ENCODE results near the gene SWT1.

SWT1 gene

GRCh38 chr1:185284533-185285276 lies 127.7 kb downstream of the SWT1 start:
- DNase-seq (ENCODE audit: low read depth in 2 of 2, low spot score in 1 of 2): no peak

- DNase-seq (ENCODE audit: low read depth in 2 of 2, low spot score in 1 of 2): no peak
Observed at GRCh38 chr1:185287451-185287850, 130.5 kb downstream of the SWT1 start.

DNA sequence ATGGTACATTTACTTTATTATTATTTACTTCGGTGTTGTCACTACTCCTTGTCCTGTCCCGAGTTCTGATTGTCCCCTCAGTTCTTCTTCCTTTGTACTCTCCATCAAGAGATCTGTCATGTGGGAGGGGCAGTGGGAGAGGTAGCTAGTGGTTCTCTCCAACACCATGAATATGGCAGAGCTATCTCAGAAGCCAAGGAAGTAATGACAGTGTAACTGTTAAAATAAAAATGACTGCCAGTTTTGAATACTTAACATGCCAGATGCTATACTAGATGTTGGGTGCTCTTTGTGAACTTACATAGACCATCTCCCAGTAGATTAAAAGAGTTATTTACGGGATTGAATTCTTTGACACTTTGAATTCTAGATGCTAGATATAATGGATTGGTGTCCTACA lies 131.5 kb downstream of the SWT1 start:
- DNase-seq (ENCODE audit: low read depth in 2 of 2, low spot score in 1 of 2): no peak

- no peak for DNase-seq (ENCODE audit: low read depth in 2 of 2, low spot score in 1 of 2)
Observed at GRCh38 chr1:185289880-185290279, 132.9 kb downstream of the SWT1 start.

- no peak for DNase-seq (ENCODE audit: low read depth in 2 of 2, low spot score in 1 of 2)
Observed at GRCh38 chr1:185291159-185291558, 134.2 kb downstream of the SWT1 start.

- DNase-seq (ENCODE audit: low read depth in 2 of 2, low spot score in 1 of 2): no peak
Observed at GRCh38 chr1:185291652-185292051, 134.7 kb downstream of the SWT1 start.

GRCh38 chr1:185292237-185292636 lies 135.3 kb downstream of the SWT1 start:
- no peak for DNase-seq (ENCODE audit: low read depth in 2 of 2, low spot score in 1 of 2)

- no peak for DNase-seq (ENCODE audit: low read depth in 2 of 2, low spot score in 1 of 2)
Observed at GRCh38 chr1:185293967-185294542, 137.1 kb downstream of the SWT1 start.

- no peak for DNase-seq (ENCODE audit: low read depth in 2 of 2, low spot score in 1 of 2)
Observed at GRCh38 chr1:185295091-185295490, 138.1 kb downstream of the SWT1 start.

DNA sequence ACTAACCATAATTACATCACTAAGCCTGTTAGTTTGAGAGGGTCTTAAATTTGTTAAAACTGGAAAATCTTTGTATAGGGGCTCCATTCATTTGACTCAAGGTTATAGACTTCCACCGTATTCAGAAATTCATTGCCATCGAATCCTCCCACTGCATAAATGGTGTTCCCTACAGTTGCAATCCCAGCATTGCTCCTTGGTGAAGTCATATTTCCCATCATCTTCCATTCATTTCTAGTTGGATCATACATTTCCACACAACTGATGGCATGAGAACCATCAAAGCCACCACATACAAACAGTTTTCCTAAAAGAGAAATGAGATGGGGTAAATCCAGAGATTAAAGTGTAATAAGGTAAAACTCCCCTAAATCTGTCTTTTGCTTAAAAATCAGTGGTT lies 141.0 kb downstream of the SWT1 start:
- no peak for DNase-seq (ENCODE audit: low read depth in 2 of 2, low spot score in 1 of 2)

GRCh38 chr1:185300152-185300551 lies 143.2 kb downstream of the SWT1 start:
- no peak for DNase-seq (ENCODE audit: low read depth in 2 of 2, low spot score in 1 of 2)

GRCh38 chr1:185305419-185305818 lies 148.5 kb downstream of the SWT1 start:
- DNase-seq (ENCODE audit: low read depth in 2 of 2, low spot score in 1 of 2): no peak

DNA sequence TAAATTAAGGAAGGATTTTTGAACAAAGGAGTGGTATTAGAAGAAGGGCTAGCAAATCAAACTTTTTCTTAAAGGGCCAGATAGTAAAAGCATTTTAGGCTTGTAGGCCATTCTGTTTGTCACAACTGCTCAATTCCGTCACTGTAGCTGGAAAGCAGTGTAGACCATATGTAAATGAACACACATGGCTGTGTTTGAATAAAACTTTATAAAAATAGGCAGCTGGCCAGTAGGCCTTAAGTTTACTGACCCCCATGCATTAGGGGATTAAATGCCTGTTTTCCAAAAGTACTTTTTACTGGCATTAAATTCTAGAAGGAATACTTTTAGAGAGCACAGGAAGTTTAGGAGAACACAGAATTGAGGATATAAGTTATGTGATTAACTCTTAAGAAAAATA lies 151.2 kb downstream of the SWT1 start:
- DNase-seq (ENCODE audit: low read depth in 2 of 2, low spot score in 1 of 2): no peak

GRCh38 chr1:185309566-185309965 lies 152.6 kb downstream of the SWT1 start:
- DNase-seq (ENCODE audit: low read depth in 2 of 2, low spot score in 1 of 2): no peak

GRCh38 chr1:185311589-185312225 lies 154.7 kb downstream of the SWT1 start:
- no peak for DNase-seq (ENCODE audit: low read depth in 2 of 2, low spot score in 1 of 2)

GRCh38 chr1:185312361-185313138 lies 155.6 kb downstream of the SWT1 start:
- DNase-seq (ENCODE audit: low read depth in 2 of 2, low spot score in 1 of 2): no peak

DNA sequence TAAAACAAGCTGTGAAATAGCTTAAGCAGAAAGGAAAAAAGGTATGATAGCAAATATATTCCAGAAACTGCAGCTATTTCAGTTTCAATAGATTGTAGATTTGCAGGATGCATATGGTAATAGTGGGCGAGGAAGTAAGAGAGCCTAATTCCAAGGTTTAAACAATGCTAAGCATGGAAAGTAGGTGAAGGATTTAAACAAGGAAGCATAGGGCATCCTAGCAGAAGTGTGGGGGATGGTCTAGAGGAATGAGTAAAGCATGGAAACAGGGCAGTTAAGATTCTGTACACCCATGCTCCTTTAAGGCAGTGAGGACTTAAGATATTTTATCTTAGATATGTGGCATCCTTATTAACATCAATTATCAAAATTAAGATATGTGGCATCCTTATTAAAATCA lies 157.4 kb downstream of the SWT1 start:
- no peak for DNase-seq (ENCODE audit: low read depth in 2 of 2, low spot score in 1 of 2)

GRCh38 chr1:185315445-185316071 lies 158.6 kb downstream of the SWT1 start:
- DNase-seq (ENCODE audit: low read depth in 2 of 2, low spot score in 1 of 2): no peak

- DNase-seq (ENCODE audit: low read depth in 2 of 2, low spot score in 1 of 2): peak; percentile 78 to 89
Observed at GRCh38 chr1:185316163-185317033, 159.4 kb downstream of the SWT1 start.

Data from stimulated activated CD8-positive, alpha-beta memory T cell treated with anti-CD3 and anti-CD28 coated beads, Interleukin-4, amount 100 ng/mL, for 4 hours (primary cell).